ENCODE measurements around the gene NPDC1.

NPDC1 gene

DNA sequence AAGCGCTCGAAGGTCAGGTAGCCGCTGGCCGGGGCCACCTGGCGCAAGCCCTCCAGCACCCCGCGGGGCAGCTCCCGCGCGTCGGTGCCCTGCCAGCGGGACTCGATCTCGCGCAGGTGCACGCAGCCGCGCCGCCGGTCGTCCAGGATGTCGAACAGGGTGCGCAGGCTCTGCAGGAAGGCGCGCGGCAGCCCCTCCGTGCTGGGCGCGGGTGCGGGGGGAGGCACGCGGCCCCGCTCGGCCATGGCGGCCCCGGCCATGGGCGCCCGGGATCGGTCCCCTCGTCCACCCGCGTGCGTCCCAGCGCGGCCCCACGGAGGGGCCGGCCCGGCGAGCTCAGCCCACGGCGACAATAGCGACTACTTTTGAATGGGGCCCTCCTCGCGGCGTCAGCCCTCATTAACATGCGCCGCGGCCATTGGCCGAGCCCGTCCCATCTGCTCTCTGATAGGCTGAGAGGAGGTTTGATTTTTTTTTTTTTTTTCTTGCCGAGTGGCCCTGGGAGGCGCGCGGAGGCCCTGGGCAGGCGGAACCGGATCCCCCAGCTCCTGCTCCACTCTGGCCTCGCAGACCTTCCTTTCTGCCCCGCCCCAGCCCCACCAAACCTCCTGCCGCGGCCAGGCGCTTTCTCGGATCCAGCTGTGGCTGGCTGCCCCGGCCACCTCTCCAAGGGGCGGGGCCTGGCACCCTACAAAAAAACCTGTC, 24.4 kb upstream of the NPDC1 start, which contains the start of gene SAPCD2:
TSS of gene SAPCD2 (minus strand) at position 357 of the 705 bp plus-strand sequence. CDS start at position 260, 97 bp downstream.
- Histone ChIP-seq H3K4me3 (ENCODE audit: low read depth, low read length) (peak within 1 kb of the TSS; percentile 56), H3K79me2 (no peaks in the 10 kb centered on the region), H3K27ac (peak within 1 kb of the TSS; percentile 68), H2AFZ (peak within 1 kb of the TSS; percentile 75), H3K9me3 (ENCODE audit: control insufficient read depth, low read length) (no peaks in the 10 kb centered on the region), H3K4me1 (peaks cover 2% of the 10 kb centered on the region), H3K27me3 (ENCODE audit: control insufficient read depth, insufficient read depth, low read length) (no peaks in the 10 kb centered on the region), H3K36me3 (ENCODE audit: control insufficient read depth, insufficient read depth, low read length) (no peaks in the 10 kb centered on the region), H3K9ac (no peak within 1 kb of the TSS), H3K4me2 (ENCODE audit: low read length) (peak within 1 kb of the TSS; percentile 83)
- TF ChIP-seq, protein P1, sequence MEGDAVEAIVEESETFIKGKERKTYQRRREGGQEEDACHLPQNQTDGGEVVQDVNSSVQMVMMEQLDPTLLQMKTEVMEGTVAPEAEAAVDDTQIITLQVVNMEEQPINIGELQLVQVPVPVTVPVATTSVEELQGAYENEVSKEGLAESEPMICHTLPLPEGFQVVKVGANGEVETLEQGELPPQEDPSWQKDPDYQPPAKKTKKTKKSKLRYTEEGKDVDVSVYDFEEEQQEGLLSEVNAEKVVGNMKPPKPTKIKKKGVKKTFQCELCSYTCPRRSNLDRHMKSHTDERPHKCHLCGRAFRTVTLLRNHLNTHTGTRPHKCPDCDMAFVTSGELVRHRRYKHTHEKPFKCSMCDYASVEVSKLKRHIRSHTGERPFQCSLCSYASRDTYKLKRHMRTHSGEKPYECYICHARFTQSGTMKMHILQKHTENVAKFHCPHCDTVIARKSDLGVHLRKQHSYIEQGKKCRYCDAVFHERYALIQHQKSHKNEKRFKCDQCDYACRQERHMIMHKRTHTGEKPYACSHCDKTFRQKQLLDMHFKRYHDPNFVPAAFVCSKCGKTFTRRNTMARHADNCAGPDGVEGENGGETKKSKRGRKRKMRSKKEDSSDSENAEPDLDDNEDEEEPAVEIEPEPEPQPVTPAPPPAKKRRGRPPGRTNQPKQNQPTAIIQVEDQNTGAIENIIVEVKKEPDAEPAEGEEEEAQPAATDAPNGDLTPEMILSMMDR (IDR thresholded peaks at IDR 0.05) = no peak

DNA sequence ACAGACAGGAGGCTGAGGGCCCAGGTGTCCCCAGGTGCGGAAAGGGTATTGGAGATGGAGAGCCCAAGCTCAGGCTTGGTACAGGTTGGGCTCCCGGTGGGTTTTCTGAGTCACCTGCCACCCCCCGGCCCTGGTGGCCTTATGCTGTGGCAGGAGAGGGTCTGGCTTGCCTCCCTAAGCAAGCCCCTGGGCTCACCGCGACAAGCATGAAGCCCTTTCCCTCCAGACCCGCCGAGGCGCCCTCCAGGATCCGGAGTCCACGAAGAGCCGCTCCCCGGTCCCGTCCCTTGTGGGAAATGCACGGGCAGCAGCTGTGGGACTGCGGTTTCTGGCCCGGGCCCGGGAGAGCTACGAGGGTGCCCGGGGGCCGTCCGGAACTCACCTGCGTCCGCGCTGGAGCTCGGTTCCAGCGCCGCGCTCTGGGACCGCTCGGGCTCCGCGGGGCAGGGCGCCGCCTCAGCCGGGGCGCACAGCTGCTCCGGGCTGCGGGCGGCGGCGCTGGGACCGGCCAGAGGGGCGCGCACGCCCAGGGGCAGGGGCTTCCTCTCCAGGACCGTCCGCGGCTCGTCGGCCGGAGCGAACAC, 23.6 kb upstream of the NPDC1 start:
- Histone ChIP-seq H3K4me2 (ENCODE audit: low read length) (no peak overlapping the region), H3K4me1 (peaks cover 2% of the 10 kb centered on the region), H3K9me3 (ENCODE audit: control insufficient read depth, low read length) (no peaks in the 10 kb centered on the region), H3K27me3 (ENCODE audit: control insufficient read depth, insufficient read depth, low read length) (no peaks in the 10 kb centered on the region), H3K27ac (no peak overlapping the region), H2AFZ (no peak overlapping the region), H3K4me3 (ENCODE audit: low read depth, low read length) (no peak overlapping the region), H3K9ac (no peak overlapping the region), H3K36me3 (ENCODE audit: control insufficient read depth, insufficient read depth, low read length) (no peaks in the 10 kb centered on the region), H3K79me2 (no peaks in the 10 kb centered on the region)
- TF ChIP-seq, protein P1 (IDR thresholded peaks at IDR 0.05) = no peak

DNA sequence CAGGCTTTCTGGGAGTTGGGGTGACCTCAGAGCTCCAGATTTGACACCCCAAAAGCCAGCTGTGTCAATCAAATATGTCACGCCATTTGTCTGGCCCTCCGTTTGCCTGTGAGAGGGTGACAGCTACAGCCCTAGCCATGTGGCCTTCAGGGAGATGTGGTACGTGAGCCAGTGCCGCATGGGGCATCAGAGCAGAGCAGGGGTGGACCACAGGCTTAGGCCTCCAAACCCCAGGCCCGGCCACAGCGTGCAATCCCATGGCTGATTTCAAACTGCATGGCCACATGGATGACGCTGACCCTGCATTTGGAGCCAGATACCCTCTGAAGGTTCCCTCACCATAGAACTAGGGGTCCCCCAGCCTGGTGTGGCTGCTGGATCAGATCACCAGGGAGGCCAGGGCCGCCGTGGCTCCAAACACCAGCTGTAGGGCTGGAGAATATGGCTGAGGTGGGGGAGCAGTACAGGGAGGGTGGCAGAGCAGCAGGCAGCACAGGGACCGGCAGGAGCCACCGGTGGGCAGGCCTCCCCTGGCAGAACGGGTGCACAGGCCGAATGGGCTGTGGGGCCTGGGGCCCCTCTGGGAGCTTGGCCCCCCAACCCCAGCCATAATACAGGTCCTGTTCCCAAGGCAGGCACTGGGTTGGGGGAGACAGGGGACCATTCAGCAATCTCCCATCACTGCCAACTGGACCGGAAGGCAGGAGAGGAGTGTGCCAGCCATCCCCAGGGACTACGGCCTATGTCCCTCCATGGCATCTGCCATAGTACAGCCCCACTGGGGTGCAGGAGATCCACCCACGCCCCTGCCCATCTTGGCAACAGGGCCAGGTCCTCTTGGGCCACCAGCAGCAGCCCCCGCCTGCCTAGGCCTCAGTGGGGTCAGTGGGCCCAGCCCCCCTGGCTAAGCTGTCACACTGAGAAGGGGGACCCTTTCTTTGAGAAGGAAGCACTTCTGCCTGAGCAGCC, 22.8 kb upstream of the NPDC1 start:
- TF ChIP-seq, protein P1 (IDR thresholded peaks at IDR 0.05) = no peak
- Histone ChIP-seq H3K9ac (no peak overlapping the region), H3K4me3 (ENCODE audit: low read depth, low read length) (no peak overlapping the region)

GRCh38 chr9:137067860-137068538, 22.0 kb upstream of the NPDC1 start:
- no peaks in the 10 kb centered on the region for H3K9me3 ChIP-seq (ENCODE audit: control insufficient read depth, low read length)
- H3K9ac ChIP-seq = no peak overlapping the region
- H3K27me3 ChIP-seq (ENCODE audit: control insufficient read depth, insufficient read depth, low read length) = no peaks in the 10 kb centered on the region
- H2AFZ ChIP-seq = no peak overlapping the region
- TF ChIP-seq, protein P1 (IDR thresholded peaks at IDR 0.05) = peak; percentile 56
- no peak overlapping the region for H3K4me2 ChIP-seq (ENCODE audit: low read length)
- no peak overlapping the region for H3K27ac ChIP-seq
- no peaks in the 10 kb centered on the region for H3K79me2 ChIP-seq
- no peak overlapping the region for H3K4me3 ChIP-seq (ENCODE audit: low read depth, low read length)
- H3K4me1 ChIP-seq = peaks cover 2% of the 10 kb centered on the region
- no peaks in the 10 kb centered on the region for H3K36me3 ChIP-seq (ENCODE audit: control insufficient read depth, insufficient read depth, low read length)

More for the DNA sequence above, 22.8 kb upstream of the NPDC1 start:
- Histone ChIP-seq H3K36me3 (ENCODE audit: control insufficient read depth, insufficient read depth, low read length) (no peaks in the 10 kb centered on the region), H2AFZ (no peak overlapping the region), H3K4me2 (ENCODE audit: low read length) (no peak overlapping the region), H3K9me3 (ENCODE audit: control insufficient read depth, low read length) (no peaks in the 10 kb centered on the region), H3K4me1 (peaks cover 2% of the 10 kb centered on the region), H3K27ac (no peak overlapping the region), H3K79me2 (no peaks in the 10 kb centered on the region), H3K27me3 (ENCODE audit: control insufficient read depth, insufficient read depth, low read length) (no peaks in the 10 kb centered on the region)
